Measurements from ENCODE around the gene PTPMT1.
A peak's percentile ranks its signal among the peaks of the same experiment; 100 is the strongest.

Gene PTPMT1

GRCh38 chr11:47607380-47607779 is 42.0 kb downstream of the PTPMT1 start:
- DNase-seq (ENCODE audit: low spot score), result no peak

- DNase-seq (ENCODE audit: low spot score), result no peak
Observed at GRCh38 chr11:47609675-47610074, 44.3 kb downstream of the PTPMT1 start.

- no peak for DNase-seq (ENCODE audit: low spot score)
Observed at GRCh38 chr11:47611348-47611794, 46.0 kb downstream of the PTPMT1 start.

DNA sequence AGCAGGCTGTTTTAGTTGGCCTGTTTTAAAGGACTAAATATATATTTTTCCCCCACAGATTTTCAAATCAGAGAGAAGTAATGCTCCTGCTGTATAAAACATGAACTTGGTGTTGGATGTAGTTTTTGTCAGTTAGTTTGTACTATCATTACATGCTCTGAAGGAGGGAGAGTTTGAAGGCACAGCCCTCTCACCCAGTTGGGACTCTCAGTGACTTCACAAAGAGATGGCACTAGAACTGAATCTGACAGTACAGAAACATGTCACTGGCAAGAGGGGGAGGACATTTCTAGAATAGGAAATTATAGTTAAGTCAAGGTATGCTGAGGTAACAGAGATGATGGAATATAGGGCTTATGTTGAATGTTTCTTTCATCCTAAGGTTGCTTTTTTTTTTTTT is 49.9 kb downstream of the PTPMT1 start:
- DNase-seq (ENCODE audit: low spot score), result no peak

DNA sequence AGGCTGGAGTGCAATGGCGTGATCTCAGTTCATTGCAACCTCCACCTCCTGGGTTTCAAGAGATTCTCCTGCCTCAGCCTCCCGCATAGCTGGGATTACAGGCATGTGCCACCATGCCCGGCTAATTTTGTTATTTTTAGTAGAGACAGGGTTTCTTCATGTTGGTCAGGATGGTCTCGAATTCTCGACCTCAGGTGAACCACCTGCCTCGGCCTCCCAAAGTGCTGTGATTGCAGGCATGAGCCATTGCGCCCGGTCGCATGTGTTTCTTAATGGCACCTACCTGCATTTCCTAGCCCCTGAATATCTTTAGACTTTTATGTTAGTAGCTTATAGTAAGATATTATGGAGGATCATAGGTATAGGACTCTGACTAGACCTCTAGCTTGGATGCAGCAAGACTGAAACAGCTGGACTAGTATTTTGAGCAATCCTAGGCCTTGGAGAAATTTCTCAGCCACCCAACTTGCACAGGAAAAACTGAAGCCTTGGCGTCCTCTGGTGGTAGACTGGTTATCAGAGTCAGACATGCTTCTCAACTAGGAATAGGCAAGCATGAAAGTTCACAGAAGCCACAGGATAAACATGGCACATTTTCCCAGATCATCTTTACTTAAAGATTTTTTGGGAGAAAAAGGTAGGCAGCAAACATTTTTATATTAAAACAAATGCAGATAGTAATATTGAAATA is 51.5 kb downstream of the PTPMT1 start:
- DNase-seq (ENCODE audit: low spot score), result peak; percentile 66

GRCh38 chr11:47617417-47617809 is 52.0 kb downstream of the PTPMT1 start:
- no peak for DNase-seq (ENCODE audit: low spot score)

DNA sequence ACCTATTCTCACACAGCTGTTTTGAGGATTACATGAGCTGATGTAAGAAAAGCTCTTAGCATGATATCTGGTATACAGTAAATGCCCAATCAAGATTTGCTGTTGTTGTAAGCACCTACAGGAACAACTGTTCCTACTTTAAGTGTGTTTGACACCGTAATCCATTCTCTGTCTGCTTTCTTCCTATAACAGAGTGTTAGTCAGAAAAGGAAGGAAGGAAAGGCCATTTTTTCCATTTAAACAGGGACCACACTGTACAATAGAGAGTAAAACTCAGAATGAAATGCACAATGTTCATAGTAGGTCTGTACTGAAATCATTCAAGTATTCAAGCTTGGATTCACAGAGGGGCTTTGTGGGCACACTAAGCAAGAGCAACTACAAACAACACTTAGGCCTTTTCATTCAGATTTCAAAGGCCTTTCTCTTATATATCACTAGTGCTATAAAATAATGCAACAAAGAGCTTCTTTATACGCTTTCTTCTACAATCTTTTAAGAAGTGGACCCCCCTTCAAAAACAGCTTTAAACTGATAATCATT is 55.5 kb downstream of the PTPMT1 start:
- no peak for DNase-seq (ENCODE audit: low spot score)
